HG02870 (cell line): ENCODE results near the gene MICAL2.

ENCODE experiments used
- ATAC-seq: cut with Tn5 transposase; IDR thresholded peaks from one replicate; pipeline ENCODE4 v1.9.1; 2021; ENCODE audit warnings: mild to moderate bottlenecking, moderate library complexity; ENCODE audit not compliant: unreplicated experiment

The MICAL2 gene

GRCh38 chr11:12294613-12295012 lies 184.2 kb downstream of the MICAL2 start:
- ATAC-seq, result no peak

GRCh38 chr11:12295943-12296342 lies 185.6 kb downstream of the MICAL2 start:
- ATAC-seq, result no peak

- ATAC-seq, result no peak
These were observed 188.2 kb downstream of the MICAL2 start for GRCh38 chr11:12298610-12299009.

GRCh38 chr11:12301379-12301778 lies 191.0 kb downstream of the MICAL2 start:
- ATAC-seq, result no peak

DNA sequence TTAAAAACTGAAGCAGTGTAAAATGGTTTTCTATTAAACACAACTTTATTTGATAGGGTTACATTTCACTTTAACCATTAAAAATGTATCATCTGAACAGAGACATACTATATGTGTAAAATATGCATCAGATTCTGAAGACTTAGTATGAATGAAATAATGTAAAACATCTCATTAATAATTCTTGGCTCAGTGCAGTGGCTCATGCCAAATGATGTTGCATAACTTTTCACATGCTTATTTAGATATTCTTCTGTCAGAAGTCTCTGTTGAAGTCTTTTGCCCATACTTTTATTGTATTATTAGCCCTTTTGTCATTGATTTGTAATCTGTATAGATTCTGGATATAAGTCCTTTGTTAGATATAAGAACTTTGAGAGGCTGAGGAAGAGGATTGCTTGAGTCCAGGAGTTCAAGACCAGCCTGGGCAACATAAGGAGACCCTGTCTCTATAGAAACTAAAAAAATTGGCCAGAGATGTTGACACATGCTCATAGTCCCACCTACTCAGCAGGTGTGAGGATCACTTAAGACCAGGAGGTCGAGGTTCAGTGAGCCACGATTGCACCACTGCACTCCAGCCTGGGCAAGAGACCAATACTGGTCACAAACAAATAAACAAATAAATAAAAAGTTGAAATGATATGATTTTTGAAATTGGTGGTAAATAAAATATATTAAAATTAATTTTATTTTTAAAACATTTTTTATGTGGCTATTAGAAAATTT lies 193.2 kb downstream of the MICAL2 start:
- ATAC-seq, result no peak

GRCh38 chr11:12306830-12307229 lies 196.4 kb downstream of the MICAL2 start:
- no peak for ATAC-seq

GRCh38 chr11:12312132-12312531 lies 201.7 kb downstream of the MICAL2 start:
- ATAC-seq, result no peak
